Embryonic facial prominence (tissue), 1 donor: Measurements from ENCODE around the gene MRPL45.
"Not testable (repeated sequence)": the region's sequence is repeated elsewhere in the genome, so short reads cannot be mapped to it uniquely, and the experiment has no call there.

Experiments used
- DNase-seq: peaks from one replicate; pipeline ENCODE4 v3.0.0-alpha.2; 2016; ENCODE audit errors: extremely low spot score

Gene MRPL45

DNA sequence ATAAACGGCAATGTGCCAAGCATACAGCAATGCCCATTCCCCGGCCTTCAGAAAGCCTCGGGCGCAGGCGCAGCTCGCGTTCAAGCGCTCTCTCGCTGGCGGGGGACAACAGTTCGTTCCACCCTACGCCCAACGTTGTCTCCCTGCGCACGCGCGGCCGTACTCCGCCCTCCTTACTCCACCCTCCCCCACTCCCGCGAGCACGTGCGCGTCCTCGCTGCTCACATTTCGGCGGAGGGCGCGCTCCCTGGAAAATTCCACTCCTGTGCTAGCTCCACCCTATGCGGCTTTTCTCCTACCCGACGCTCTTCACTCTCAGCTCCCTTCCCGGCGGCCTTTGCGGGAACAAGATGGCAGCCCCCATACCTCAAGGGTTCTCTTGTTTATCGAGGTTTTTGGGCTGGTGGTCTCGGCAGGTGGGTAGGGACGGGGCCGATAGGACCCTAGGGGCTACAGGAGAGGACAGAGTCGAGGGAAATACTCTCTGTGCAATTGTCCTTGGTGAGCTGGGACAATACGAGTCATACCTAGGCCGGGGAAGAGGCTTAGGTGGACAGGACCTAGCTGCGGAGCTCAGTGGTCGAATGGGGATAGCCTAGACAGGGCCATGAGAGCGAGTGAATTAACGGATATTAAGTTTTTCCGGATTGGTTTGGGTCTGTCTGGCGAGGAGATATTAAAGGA is at the start of gene MRPL45:
TSS of gene MRPL45 (plus strand) at position 335 of the 684 bp plus-strand sequence. CDS start at position 351, 16 bp downstream.
- peak; percentile 90 for DNase-seq

DNA sequence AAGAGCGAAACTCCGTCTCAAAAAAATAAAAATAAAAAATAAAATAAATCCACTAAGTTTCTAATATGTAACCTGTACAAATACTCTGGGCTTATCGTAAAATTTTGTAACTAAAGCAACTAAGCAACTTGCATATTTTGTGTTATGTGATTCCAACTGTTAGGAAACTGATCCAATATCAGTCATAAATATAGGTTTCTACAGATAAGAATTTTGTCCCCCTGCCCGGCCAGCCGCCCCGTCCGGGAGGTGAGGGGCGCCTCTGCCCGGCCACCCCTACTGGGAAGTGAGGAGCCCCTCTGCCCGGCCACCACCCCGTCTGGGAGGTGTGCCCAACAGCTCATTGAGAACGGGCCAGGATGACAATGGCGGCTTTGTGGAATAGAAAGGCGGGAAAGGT is 43.8 kb upstream of the MRPL45 start:
- DNase-seq, result not testable (repeated sequence)

DNA sequence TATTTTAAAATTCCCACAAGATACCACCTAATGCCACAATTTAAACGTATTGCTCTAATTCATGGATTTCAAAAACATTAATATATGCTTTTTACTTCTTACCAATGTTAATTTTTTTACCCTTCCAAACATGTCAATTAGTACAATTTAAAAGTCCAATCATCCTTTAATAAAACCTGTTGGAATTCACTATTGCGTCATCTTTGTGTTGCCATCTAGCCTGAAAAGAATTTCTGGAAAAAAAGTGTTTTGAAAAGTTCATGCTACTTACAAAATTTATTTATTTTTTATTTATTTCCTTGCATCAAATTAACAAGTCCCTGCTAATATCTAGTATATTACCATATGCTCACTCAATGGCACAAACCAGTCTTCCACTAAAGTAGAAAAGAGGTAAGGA is 42.6 kb upstream of the MRPL45 start:
- DNase-seq, result not testable (repeated sequence)

DNA sequence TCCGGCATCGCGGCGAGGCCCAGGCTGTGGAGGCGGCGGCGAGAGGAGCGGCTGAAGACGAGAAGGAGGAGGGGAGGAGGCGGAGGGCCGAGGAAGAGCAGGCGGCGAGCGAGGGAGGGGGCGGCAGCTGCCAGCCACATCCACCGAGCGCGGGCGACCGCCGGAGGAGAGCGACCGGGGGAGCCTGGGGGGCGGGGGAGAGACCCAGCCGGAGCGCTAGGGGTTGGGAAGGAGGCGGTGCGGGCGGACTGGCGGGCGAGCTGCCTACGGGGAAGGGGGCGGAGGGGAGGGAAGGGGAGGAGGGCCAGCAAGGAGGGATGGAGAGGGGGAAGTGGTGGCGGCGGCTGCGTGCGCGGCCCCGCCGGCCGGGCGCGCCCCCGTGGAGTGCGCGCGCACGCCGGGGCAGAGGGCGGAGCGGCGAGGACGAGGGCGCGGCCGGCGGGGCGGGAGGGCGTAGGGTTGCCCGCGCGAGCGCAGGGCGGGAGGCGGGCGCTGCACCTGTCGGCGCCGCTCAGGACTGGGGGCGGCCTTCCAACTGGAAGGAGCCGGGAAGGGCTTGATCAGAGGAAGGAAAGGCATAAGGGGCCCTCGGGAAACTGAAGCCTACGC is 39.9 kb upstream of the MRPL45 start:
- peak; percentile 78 for DNase-seq

DNA sequence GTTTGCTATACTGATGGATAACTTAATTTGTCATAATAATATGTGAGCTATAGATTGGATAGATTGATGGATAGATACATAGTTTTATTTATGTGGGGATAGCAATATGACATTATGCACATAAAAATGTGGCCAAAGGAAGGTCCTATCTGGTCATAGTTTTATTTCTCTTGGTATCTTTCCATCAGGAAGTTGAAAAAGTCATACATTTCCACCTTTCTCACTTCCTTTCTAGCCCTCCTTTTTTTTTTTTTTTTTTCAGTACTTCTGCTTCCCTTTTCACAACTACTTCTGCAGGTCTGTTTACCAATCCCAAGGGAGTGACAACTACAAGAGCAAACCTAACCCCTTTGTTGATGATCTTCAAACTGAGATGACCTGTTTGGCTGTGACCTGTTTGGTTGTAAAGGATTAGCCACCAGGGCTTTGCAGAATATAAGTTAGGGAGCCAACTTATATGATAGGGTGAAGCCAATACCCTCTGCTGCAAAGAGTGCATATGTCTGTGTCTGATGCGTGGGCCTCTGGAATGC is 30.9 kb upstream of the MRPL45 start:
- DNase-seq, result not testable (repeated sequence)

DNA sequence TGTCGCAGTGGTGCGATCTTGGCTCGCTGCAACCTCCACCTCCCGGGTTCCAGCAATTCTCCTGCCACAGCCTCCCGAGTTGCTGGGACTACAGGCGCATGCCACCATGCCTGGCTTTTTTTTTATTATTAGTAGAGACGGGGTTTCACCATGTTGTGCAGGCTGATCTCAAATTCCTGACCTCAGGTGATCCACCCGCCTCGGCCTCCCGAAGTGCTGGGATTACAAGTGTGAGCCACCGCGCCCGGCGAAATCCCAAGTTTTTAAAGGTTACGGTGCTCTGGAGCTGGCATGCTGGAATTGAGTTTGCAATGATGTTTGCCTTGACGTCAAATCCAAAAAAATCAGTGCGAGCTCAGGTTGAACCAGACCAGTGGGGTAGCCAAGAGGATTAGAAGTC is 30.4 kb upstream of the MRPL45 start:
- DNase-seq, result not testable (repeated sequence)

DNA sequence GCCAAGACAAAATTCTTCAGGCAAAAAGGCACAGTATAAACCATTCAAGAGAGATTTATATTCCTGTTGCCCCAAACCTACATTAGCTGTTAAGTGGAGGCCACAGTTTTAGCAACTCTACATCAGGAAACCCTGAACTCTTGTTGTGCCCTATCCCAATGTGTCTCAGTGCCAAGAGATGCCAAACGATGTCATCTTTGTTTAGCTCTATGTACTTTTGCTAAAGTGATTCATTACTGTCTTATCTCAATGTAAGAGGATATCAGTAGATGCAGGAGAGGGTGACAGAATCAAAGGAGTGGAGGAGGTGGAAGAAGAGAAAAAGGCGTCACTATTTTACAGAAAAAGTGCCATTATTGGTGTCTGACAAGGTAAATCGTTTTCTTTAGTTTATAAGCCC is 28.8 kb upstream of the MRPL45 start:
- DNase-seq, result not testable (repeated sequence)

DNA sequence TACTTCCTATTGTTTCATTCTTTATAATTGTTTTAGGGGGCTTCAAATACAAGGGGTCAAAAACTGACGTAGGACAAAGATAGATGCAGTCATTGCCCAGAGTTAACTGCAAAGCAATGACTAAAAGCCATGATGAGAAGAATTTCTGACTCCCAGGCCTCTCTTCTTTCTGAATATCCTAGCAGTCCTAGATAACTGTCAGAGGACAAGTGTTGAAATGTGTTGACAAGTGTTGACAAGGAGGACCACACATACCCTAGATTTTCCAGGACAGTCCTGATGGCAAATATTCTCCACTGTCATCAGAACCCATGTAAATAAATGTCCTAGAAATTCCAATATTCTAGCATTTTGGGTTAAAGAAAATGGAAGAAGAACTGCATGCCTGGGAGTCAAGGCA is 27.9 kb upstream of the MRPL45 start:
- not testable (repeated sequence) for DNase-seq

DNA sequence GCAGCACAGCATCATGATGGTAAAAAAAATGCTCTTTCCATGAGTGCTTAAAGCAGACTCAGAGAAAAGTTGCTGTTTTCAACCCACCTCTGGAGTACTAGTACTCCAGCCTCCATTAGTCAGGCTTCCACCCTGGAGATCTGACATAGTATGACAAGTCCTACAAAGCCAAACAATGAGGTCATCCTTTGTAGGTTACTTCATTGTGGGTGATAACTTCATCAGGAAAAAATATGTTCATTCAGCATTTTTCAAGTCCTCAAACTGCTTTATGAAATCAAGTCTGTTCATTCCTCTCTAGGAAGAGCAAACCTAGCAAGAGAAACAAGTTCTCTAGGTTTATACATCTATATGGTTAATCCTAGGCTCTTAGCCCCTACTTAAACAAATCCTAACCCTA is 27.4 kb upstream of the MRPL45 start:
- not testable (repeated sequence) for DNase-seq

DNA sequence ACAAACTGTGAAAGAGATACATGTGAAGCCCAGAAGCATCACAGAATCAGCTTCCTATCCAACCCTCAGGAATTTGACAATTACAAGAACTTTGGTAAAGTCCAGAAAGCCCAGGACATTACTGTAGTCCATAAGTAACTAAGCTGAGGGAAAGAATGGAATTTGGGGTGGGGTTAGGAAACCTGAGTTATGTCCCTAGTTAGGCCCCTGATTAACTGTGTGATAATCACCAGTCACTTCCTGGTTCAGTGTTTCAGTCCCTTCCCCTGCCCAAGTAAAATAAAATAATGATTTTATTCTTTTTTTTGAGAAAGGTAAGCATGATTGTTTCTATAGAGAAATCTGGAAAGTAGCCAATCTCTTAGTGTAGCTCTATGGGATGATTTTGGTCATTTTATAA is 11.0 kb upstream of the MRPL45 start:
- not testable (repeated sequence) for DNase-seq

DNA sequence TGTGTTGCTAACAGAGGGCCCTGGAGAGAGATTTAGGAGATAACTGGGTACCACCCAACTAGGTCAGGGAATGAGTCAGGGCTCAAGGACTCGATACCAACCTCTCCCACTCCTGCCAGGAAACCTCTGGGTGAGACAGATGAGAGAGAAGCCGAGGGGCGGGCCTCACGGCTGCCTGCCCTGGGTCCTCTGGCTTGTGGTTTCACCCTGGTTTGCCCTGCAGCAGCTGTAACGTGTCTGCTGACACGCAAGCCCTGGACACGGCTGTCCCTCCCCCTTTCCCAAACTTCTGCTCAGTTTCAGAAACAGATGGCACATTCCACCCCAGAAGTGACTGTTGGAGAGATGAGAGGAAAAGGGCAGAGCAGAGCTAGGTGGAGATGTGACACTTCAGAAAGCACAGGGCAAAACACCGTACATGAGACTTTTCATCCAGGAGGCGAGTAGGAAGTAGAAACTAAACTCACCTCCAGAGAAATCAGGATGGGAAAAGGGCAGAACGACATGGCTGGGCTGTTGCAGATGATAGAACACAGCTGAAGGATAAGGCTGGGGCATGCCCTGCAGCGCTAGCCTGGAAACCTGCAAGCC is 10.4 kb upstream of the MRPL45 start:
- DNase-seq, result not testable (repeated sequence)

DNA sequence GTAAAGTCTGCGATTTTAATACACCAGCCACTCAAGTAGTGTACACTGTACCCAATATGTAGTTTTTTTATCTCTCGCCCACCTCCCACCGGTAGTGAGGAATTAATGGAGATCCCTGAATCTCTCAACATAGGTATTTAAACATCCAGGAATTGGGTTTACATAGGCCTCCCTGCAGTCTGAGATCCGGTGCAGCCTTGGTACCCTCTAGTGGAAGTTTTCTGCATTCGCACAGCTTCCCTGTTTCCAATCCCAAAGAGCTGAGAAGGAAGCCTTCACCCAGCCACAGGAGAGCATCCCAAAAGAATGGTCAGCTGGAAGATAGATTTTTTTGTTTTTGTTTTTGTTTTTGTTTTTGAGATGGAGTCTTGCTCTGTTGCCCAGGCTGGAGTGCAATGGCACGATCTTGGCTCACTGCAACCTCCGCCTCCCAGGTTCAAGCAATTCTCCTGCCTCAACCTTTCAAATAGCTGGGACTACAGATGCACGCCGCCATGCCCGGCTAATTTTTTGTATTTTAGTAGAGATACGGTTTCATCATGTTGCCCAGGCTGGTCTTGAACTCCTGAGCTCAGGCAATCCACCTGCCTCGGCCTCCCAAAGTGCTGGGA is 8.6 kb upstream of the MRPL45 start:
- DNase-seq, result not testable (repeated sequence)

DNA sequence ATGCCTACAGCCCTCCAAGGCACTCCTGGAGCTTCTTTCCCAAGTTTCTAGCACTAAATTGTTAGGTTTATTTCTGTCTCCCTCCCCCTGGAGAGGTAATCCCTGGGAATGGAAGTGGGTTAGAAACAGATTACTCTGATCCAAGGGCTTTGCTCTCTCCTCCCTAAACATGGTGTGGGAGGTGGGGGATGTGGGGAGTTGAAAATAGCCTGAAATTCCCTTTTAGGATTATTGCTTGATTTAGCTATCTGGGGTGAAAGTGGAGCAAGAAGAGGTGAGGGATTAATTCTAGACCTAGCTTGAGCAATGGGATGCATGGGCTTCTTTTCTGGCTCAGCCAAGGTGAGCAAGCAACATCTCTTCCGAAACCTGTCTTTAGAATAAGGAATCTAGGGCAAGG is 7.2 kb upstream of the MRPL45 start:
- DNase-seq, result not testable (repeated sequence)

DNA sequence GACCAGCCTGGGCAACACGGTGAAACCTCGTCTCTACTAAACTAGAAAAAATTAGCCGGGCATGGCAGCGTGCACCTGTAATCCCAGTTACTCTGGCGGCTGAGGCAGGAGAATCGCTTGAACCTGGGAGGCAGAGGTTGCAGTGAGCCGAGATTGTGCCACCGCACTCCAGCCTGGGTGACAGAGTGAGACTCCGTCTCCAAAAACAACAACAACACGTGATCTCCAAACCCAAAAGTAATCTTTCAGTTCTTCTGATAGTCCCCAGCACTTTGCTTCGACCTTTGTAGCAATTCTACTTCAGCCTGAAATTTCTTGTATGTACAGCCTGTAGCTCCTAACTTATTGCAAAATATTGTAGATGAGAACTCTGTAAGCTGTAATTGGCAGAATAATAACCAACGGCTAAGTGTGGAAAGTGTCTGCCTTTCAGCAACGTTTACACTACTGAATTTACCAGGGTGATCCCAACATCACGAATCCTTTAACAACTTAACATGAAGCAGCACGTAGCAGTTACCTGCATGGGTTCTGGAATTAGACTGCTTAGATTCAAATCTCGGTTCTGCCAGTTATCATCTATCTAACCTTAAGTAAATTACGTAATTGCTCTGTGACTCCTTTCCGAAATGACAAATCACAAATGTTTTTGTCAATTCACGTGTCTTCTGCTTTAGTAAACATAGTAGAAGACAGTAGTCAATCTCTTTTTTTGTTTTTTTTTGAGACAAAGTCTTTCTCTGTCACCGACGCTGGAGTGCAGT is 1.2 kb upstream of the MRPL45 start:
- DNase-seq, result not testable (repeated sequence)

DNA sequence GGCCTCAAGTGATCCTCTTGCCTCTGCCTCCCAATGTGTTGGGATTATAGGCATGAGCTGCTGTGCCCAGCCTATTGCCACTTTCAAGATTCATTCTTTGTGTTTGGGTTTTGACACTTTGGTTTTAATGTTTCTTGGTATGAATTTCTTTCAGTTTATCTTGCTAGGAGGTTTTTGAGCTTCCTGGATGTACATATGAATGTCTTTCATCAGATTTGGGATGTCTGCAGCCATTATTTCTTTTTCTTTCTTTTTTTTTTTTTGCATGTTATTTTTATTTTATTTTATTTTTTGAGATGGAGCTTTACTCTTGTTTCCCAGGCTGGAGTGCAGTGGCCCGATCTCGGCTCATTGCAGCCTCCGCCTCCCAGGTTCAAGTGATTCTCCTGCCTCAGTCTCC is 18.5 kb downstream of the MRPL45 start:
- no peak for DNase-seq

DNA sequence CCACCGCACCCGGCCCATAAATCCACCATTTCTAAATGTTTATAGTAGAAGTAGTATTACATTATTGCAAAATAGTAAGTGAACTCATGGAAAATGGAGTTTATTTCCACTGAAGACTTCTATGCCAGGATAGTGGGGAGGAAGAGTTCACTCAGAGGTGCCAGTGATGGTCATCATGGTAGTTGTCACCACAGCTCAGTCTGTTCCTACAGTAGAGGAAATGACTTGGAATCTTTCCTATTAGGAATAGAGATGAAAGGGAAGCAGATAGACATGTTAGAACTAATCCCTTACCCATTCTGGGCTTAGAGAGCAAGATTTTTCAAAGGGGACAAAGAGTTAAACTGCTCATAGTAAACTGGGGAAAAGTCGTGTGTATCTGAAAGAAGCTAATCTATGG is 20.1 kb downstream of the MRPL45 start:
- DNase-seq, result no peak

DNA sequence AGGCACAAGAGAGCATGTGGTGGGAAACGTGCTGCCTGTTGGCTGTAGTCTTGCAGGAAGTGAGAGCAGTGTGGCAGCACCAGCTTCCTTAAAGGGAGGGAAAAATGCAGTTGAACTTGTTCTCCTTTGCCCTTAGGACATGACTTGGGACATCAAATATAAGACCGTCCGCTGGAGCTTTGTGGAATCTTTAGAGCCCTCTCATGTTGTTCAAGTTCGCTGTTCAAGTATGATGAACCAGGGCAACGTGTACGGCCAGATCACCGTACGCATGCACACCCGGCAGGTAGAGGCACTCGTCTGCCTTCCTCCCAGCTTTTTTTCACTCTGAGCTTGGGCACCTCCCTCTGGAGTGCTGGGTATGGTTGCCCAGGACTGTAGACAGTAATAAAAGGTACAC is 23.5 kb downstream of the MRPL45 start:
- no peak for DNase-seq

DNA sequence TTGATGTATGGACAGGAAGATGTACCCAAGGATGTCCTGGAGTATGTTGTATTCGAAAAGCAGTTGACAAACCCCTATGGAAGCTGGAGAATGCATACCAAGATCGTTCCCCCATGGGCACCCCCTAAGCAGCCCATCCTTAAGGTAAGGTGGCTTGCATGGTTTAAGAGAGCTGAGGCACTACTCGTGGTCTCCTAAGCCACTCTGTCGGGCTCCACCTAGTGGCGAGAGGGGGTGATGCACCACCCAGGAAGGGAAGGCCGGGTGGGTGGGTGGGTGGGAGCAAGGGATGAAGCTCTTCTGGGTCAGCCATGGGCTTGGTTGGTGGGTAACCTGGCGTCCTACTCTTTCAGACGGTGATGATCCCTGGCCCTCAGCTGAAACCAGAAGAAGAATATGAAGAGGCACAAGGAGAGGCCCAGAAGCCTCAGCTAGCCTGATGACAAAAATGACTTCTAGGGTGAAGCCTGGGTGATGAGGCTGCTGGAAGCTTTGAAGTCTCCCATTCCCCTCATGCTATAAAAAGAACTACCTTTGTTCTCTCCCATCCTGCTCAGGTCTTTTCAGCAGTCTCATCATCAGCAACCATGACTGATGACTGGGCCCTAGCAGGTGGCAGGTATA is 25.3 kb downstream of the MRPL45 start:
- no peak for DNase-seq

DNA sequence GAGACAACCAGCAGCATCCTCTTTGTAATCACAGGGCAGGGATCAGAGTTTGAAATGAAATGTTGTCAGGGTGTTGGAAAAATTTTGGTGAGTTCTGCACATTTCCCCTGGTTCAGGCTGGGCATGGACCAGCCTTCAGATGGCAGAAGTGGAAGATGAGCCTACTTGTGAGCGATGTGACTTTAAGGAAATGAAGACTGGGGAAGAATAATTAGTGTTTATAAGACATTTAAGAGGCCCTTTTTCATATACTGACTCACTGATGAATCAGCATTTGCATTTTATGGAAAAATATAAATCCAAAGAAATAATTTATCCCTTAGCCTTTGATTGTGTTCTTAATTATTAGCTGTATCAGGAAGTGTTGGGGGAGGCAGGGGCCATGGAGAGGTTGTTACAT is 25.9 kb downstream of the MRPL45 start:
- DNase-seq, result no peak

DNA sequence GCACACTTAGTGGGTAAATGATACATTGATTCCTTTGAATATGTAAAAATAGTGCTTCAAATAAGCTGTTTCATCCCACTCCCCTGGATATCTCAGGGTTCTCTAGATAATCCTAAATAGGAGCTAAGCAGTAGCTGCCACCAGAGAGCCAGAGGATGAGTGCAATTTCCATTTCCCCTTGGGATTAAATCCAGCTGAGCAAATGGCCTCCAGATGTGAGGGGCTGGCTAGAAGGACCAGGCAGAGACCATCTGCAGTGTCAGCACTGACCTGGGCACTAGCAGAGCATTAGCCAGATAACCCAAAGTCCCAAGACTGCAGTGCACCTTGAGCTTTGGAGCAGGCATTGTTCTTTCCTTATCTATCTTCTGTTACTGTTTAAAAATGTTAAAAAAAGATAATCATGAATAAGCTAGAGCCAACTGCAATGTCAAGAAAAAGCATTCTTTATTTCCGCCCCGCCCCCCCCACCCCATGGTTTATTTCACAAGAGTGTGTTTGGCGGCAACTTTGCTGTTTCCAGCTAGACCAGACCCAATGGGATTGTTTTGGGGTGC is 27.3 kb downstream of the MRPL45 start:
- DNase-seq, result no peak

DNA sequence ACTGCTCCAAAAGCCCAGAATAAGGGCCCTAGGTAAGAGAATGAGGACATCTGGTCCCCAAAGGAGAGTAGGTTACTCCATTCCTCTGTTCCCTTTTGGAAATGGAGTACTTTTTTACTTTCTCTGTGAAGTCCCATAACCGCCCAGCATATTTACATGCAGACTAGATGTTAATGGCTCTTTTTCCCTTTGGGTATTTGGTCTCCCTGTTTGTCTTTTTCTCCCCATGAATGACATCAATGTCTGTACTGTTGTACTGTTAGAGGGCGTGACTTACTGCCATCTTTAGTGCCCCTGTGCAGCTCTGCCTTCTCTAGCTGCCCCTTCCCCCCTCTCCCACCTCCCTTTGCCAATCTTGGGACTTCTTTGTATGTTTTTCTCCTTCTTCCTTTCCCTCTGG is 27.8 kb downstream of the MRPL45 start:
- DNase-seq, result no peak
